Measurements from ENCODE around the gene IFITM2.

- TF ChIP-seq ELF4 (IDR thresholded peaks at IDR 0.05) (no peak), FOXK2 (IDR thresholded peaks at IDR 0.05) (no peak), HDGF (IDR thresholded peaks at IDR 0.05; ENCODE audit: borderline replicate concordance) (no peak), ZNF384 (IDR thresholded peaks at IDR 0.05) (no peak)
Measured at GRCh38 chr11:297051-297585, 10.5 kb upstream of the IFITM2 start.

Measured in HEK293T (cell line).